Inflammatory macrophage (primary cell): ENCODE results near the gene STK17A.
A peak's percentile ranks its signal among the peaks of the same experiment; 100 is the strongest.

ENCODE experiments used
- DNase-seq, 2 donors: peaks; one replicate each; pipeline ENCODE4 v3.0.0-alpha.2; 2020 to 2022

STK17A gene

GRCh38 chr7:43637114-43637806 lies 54.4 kb downstream of the STK17A start:
- no peak for DNase-seq

- no peak for DNase-seq
Observed at GRCh38 chr7:43639858-43640491, 57.1 kb downstream of the STK17A start.

DNA sequence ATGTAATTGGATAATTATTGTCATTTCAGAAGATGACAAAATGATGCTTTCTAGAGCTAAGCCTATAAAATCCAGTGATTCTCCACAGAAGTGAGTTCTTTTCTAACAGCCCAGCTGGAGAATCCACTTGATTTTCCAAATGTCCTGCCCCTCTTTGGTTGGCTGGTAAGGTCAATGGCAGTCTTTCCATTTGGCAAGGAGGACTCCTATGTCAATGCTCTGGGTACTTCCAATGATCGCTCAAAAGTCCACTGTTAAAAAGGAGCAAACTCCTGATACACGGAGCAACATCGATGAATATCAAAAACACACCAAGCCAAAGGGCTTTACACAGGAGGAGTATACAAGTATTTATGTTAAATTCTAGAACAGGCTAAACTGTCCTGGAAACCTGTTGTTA lies 57.8 kb downstream of the STK17A start:
- no peak for DNase-seq

- no peak for DNase-seq
Observed at GRCh38 chr7:43642897-43643630, 60.2 kb downstream of the STK17A start.

DNA sequence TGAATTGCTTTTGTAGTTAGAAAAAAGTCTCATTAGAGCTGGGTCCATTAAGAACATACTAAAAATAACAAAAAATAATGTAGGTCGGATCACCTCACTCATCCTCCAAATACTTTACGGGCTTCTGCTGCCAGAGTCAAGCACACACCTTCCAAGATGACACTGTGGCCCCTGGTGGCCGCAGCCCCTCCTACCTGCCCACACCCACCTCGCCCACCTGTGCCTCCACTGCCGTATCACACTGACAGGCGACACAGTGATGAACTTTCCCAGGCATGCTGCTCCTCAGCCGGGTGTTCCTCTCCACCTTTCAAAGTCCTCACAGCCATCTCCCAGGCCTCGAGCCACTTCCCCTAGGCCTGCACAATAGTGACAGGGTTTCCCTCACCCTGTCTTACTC lies 60.9 kb downstream of the STK17A start:
- DNase-seq = no peak

- no peak for DNase-seq
Observed at GRCh38 chr7:43645699-43646226, 62.9 kb downstream of the STK17A start.

DNA sequence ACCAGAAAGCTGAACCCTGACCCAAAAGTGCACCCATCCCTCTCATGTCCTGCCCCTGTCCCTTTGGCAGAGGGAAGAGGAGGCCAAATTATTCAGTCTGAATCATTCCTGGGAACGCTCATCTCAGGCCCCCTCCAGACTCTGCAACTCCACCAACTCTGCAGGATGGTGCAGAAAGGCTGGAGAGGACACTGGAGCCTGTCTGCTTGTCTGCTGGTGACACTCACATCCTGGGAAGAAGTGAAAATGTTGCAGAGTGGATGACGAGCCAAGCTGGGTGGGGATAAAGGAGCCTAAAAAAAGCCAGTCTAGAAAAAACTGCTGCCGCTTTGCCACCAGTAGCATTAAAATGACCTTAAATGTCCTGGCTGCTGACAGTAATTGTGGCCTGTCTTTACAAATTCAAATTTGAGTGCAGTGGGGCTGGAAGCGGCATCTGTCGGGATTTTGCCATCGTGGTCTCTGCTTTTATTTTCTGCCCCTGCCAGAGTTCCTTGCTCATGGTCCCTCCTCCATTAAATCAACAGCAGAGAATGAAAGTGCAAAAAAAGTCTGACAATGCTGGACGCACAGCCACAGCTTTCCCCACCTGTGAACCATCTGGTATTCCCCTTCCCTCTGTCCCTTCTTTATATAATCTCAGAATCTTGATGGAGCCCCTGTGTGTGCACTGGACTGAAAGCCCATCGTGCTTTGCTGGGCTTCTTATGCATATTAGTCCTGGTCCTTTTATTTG lies 63.9 kb downstream of the STK17A start:
- DNase-seq = no peak

GRCh38 chr7:43647339-43647672 lies 64.4 kb downstream of the STK17A start:
- no peak for DNase-seq

GRCh38 chr7:43647673-43648472 lies 65.0 kb downstream of the STK17A start:
- DNase-seq = peak; percentile 38 to 67

GRCh38 chr7:43648473-43649406 lies 65.8 kb downstream of the STK17A start:
- DNase-seq = no peak

DNA sequence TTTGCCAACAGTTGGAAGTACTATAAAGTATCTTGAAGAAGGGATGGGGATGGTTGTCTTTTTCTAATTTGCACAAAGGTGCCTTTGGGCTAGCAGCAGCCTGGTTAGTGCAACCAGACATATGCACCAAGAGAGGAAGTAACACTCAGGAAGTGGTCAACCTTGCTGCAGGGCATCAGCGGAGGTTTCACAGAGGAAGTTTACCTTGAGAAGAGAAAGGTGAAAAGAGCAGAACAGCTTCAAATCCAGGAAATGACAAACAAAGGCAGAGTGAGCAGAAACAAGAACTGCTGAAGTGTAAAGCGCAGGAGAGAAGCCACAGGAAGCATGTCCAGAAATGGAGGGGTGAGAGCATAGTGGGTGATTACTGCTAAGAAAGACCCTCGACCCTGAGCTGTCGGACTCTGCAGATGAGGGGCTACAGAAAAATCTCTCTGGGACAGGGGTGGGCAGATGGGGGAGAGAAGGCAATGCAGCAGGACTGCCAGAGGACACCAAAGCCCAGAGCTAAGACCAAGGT lies 66.9 kb downstream of the STK17A start:
- peak; percentile 9 to 15 for DNase-seq

DNA sequence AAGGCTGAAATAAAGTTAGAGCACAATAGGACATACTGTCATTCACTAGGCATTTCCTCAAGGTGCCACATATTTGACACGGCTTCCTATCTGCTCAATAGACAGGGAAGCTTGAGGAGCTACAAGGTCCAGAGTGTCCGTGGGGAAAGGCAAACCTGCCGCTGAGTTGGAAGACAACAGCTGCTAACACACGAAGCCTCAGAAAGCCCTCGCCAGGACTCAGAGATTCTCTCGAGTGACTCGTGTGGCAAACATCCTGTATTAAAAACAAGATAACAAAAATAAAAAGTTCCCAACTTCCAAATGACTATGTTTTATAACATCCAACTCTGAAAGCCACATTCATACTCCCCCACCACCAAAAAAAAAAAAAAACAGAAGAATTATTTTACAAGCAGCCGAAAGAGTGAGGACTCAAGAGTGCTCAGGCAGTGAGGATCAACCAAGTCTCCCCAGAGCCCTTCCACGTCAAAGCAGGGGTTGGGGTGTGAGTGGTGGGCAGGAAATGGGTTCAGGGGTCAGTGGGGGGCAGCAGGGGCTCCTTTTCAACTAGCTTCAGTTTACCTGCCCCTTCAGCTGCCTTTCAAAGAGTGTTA lies 67.6 kb downstream of the STK17A start:
- DNase-seq = no peak

GRCh38 chr7:43652364-43652763 lies 69.5 kb downstream of the STK17A start:
- no peak for DNase-seq

- DNase-seq = no peak
Observed at GRCh38 chr7:43653466-43653865, 70.6 kb downstream of the STK17A start.

DNA sequence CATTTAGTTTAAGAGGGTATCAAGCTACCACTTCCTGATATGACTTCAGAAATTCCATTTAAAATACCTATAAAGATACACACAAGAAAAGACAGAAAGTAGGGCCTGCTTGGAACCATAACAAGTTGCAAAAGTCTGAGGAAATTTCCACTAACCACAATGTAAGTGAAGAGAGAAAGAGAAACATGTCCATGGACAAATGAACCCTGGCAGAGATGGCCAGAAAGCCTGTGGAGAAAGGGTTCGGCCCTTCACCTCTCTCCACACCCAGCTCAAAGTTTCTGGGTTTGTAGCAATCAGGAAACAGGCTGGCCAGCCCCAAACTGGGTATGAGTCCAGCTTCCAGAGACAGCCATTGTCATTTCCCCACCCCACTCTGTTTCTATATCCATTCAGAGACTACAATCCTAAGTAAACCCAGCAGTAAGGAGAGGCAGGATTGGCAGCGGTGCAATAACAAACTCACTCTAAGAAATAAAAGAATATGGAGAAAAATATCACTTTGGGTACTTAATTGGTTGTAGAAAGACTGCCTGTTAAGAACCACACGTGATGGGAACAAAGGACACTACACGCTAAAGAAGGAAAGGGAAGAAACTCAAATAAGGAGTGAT lies 71.1 kb downstream of the STK17A start:
- DNase-seq = no peak

- DNase-seq = no peak
Observed at GRCh38 chr7:43655584-43655983, 72.7 kb downstream of the STK17A start.

DNA sequence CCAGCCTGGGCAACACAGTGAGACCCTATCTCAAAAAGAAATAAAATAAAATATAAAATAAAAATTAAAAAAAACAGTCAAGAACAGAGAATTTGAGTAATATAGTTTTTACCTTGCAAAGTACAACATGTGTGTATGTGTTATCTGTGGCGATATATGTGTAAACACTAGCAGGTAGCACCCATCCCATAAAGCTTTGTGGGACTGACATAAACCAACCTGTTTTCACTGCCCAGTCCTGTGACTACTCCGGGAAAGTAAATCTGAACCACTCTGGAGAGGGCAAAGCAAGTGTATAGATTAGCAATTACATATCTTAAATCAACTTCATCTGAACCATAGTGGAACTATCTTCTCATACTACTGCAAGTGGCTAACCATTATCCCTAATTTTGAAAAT lies 74.1 kb downstream of the STK17A start:
- DNase-seq = no peak

DNA sequence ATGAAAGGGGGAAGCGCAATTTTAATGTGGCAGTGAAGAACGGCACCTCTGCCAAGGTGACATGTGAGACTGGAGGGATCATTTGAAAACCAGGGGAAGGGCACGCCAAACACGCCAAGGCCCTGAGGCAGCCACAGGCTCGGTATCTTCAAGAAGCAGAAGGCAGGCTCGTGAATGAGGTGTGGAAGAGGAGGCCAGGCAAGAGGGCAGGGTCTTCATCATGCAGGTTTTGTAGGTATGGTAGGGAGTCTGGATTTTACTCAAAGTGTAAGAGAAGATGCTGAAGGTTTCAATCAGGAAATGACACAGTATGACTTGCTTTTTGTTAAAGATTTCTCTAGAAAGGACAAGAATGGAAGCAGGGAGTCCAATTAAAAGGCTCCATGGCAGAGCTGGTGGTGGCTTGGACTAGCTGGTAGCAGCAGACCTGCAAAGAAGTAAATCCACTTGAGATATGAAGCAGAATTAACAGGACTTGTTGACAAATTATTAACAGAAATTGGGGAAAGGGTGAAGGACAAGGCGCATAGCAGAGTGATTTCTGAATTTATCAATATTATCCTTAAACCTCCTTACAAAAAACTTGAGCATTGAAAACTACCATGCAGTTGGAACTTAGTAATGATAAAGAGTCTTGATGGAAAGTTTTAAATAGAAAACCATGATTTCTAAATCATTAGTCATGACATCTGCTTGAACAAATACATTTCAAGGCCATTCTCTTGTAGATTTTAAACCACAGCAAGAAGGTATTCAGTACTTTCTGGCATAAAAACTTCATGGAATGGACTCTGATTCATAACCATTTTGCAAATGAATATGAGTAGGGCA lies 76.0 kb downstream of the STK17A start:
- no peak for DNase-seq

DNA sequence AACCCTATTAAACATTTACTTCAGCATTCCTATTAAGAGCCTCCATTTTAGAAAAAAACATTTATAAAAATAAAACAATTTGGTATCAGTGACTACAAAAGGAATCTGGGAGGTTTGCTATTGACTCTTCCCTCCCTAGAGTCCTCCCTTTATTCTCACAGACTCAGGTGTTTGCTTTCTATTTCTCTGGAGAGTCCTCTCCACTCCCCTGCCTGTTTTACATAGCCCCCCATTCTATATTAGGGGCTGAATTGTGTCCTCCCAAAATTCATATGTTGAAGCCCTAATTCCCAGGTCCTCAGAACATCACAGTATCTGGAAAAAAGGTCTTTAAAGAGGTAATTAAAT lies 76.6 kb downstream of the STK17A start:
- no peak for DNase-seq
